Glomerular visceral epithelial cell (primary cell): ENCODE measurements around the gene NEU4.
"Not testable (repeated sequence)": the region's sequence is repeated elsewhere in the genome, so short reads cannot be mapped to it uniquely, and the experiment has no call there.

Source experiments
- DNase-seq: peaks from one replicate; pipeline ENCODE4 v3.0.0-alpha.2; 2016; ENCODE audit errors: extremely low spot score

The NEU4 gene

DNA sequence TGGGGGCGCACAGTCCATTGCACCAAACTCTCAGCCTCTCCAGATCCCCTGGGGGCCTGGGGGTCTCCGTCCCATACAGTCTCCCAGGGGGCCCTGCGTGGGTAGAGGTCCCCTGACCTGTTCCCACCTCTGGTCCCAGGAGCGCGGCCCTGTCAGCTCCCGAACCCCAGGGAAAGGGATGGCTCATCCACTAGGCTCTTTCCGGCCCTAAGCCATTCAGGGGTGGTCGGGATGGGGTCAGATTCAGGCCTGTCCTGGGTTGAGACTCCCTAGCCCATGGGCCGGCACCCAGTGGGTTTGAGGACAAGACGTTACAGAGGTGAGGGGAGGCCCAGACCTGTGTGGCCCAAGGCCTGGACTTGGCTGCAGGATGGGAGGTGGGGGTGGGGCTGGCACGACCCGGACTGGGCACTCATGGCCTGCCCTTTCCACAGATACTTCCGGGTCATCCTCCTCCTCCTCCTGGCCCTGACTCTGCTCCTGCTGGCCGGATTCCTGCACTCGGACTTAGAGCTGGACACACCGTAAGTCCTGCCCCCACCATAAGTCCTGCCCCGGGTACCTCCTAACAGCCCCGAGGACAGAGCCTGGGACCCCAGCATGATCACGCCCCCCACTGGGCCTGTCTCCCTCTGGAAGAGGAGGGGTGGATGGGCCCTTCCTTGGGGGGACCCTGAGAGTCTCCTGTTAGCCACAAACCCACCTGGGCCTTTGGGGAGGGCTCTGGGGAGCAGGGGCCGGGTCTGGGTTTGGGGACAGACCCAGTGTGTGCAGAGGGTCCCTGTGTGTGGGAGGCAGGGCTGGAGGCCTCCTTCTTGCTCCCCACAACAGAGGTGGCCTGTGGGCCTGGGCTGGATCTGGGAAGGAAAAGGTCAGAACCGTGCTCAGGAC lies 10.1 kb upstream of the NEU4 start:
- DNase-seq = no peak

GRCh38 chr2:241799522-241800197 lies 9.3 kb upstream of the NEU4 start:
- DNase-seq = no peak

- not testable (repeated sequence) for DNase-seq
Observed at GRCh38 chr2:241800198-241800903, 8.6 kb upstream of the NEU4 start.

DNA sequence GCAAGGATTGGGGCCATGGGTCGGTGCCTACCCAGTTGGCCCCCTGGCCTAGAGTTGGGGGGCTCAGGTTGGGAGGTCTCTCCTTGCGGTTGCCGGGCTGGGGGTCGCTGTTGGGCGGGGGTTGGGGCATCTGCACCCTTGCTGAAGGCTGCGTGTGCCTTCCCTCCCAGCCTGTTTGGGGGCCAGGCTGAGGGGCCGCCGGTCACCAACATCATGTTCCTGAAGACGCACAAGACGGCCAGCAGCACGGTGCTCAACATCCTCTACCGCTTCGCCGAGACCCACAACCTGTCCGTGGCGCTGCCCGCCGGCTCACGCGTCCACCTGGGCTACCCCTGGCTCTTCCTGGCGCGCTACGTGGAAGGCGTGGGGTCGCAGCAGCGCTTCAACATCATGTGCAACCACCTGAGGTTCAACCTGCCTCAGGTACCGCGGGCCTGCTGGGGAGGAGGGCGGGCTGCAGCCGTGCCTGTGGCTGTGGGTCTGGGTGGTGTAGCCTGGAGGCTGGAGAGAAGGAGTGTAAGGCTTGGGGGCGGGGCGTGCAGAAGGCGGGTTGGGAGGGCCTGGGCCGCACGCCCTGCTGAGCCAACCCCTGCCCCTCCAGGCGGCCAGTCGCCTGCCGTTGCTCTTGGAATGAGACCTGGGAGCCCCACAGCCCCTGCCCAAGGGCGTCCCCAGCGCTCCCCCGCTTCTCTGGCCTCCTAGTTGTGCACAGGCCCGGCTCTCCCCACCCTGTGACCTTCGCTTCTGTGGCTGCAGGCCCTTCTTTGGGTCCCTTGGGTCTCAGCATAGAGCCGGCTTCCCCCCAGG lies 7.2 kb upstream of the NEU4 start:
- no peak for DNase-seq

DNA sequence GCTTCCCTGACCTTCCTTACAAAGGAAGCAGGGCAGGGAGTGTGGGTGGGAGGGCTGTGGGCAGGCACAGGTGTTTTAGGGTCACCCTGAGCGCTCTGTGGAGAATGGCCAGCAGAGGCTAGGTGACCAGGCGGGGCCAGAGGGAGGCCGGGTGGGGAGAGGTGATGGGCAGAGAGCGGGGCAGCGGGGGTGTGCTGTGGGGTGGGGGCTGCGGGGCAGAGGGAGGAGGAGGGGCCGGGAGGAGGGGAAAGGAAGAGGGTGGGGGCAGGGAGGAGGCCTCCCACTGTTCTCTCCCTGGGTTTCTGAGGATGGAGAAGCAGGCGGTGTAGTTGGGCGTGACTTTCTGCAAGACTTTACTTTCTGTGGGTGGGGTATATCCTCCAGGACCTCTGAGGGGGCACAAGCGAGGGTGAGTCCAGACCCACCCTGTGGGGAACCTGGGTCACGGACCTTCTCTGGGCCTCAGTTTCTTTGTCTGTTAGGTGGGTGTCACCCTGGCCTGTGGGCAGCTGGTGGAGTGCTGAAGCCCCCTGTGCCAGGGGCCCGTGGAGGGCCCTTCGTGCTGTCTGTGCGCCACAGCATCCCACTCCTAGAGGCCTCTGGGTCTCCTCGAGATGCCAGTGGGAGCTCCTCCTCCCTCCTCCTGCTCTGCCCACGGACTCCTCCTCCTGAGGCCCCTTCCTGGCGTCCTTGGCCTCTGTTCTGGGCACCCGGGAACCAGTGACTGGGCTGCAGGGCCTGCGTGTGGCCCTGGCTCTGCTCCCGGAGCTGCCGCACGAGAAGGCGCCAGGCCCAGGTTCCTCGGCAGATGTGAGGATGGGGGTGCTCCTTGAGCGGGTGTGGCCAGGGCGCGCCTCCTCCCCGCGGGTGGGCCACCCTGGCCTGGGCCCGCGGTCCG lies 6.3 kb upstream of the NEU4 start:
- no peak for DNase-seq

DNA sequence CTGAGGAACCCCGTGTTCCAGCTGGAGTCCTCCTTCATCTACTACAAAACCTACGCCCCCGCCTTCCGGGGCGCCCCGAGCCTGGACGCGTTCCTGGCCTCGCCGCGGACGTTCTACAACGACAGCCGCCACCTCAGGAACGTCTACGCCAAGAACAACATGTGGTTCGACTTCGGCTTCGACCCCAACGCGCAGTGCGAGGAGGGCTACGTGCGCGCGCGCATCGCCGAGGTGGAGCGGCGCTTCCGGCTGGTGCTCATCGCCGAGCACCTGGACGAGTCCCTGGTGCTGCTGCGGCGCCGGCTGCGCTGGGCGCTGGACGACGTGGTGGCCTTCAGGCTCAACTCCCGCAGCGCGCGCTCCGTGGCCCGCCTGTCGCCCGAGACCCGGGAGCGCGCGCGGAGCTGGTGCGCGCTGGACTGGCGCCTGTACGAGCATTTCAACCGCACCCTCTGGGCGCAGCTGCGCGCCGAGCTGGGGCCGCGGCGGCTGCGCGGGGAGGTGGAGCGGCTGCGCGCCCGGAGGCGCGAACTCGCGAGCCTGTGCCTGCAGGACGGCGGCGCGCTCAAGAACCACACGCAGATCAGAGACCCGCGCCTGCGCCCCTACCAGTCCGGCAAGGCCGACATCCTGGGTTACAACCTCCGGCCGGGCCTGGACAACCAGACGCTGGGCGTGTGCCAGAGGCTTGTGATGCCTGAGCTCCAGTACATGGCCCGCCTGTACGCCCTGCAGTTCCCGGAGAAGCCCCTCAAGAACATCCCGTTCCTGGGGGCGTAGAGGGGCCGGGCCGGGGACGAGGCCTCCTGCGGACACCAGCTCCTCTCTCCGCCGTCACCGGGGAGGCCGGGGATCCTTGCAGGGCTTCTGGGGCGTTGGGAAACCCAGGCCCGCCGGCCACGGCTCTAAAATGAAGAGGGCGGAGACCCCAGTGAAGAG lies 5.3 kb upstream of the NEU4 start:
- DNase-seq = peak; percentile 43

GRCh38 chr2:241804326-241805229 lies 4.4 kb upstream of the NEU4 start:
- DNase-seq = peak; percentile 25

DNA sequence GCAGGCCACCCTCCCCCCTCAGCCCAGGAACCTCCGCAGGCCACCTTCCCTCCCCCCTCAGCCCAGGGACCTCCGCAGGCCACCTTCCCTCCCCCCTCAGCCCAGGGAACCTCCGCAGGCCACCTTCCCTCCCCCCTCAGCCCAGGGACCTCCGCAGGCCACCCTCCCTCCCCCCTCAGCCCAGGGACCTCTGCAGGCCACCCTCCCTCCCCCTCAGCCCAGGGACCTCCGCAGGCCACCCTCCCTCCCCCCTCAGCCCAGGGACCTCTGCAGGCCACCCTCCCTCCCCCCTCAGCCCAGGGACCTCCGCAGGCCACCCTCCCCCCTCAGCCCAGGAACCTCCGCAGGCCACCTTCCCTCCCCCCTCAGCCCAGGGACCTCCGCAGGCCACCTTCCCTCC lies 2.8 kb upstream of the NEU4 start:
- not testable (repeated sequence) for DNase-seq

DNA sequence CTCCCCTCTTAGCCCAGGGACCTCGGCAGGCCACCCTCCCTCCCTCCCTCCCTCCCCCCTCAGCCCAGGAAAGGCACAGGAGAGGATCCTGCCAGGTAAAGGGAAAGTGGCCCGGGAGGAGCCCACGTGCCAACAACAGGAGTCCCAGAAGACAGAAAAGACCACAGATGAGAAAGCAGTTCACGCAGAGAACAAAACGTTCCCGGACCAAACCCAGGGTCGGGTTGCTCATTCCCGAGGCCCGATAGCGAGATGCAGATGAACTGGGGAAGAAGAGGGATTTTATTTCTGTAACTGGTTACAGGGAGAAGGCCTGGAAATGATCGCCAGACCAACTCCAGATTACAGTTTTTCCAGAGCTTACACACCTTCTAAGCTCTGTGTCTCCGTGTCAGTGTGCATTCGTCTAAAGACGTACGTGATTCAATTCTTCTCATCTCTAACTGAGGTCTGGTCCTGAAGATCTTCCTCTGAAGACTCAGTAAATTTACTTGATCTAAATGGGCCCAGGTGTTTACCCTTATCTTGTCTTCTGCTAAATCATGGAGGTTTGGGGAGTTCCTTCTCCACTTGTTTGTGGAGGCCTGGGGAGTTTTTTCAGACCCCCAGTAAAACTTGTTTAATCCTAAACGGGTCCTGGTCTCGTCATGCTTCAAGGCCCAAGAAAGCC lies 807 bp upstream of the NEU4 start:
- DNase-seq = no peak

DNA sequence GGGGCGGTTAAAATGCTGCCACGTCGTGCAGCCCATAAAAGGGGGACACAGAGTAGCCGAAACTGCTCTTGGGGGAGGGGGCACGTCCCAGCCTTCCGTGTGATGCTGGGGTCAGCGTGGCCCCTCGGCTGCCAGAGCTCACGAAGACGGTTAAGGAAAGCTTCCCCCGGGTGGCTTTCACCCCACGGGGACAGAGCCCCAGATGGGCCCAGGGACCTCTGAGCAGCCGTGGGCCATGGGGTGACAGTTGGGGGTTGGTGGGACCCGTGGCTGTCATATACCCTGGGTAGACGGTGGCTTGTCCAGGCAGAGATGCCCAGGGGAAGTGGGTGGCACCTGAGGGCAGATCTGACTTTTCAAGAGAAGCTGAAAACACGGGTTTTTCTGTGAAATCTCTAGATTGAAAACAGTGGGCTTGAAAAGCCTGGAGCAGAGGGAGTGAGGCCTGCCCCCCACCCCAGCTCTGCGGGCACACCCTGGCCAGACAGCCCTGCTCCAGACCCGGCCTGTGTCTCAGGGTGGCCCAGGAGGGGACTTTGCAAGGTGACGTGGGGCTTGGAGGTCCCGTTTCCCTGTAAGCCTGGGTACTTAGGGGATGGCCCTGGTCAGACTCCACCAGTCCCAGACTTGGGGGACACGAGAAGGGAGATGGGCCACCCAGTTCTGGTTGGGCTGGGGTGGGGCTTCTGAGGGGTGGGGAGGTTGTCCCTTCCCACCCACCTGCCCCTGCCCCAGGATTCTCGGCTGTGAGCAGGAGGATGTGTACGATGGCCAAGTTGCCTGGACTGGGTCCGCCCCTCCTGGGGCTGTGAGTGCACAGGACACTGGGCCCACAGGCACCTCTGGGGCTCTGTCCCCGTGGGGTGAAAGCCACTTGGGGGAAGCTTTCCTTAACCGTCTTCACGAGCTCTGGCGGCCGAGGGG lies 652 bp downstream of the NEU4 start:
- DNase-seq = no peak

- DNase-seq = no peak
Observed at GRCh38 chr2:241810307-241811200, 1.6 kb downstream of the NEU4 start.

GRCh38 chr2:241811201-241811951 lies 2.4 kb downstream of the NEU4 start:
- DNase-seq = no peak

- no peak for DNase-seq
Observed at GRCh38 chr2:241811952-241812729, 3.1 kb downstream of the NEU4 start.
